DMS153 (cell line): ENCODE measurements around the gene CNKSR1.

Source experiments
- DNase-seq: peaks from one replicate; lab custom pipeline; 2025; lab: John Stamatoyannopoulos, UW

The CNKSR1 gene

DNA sequence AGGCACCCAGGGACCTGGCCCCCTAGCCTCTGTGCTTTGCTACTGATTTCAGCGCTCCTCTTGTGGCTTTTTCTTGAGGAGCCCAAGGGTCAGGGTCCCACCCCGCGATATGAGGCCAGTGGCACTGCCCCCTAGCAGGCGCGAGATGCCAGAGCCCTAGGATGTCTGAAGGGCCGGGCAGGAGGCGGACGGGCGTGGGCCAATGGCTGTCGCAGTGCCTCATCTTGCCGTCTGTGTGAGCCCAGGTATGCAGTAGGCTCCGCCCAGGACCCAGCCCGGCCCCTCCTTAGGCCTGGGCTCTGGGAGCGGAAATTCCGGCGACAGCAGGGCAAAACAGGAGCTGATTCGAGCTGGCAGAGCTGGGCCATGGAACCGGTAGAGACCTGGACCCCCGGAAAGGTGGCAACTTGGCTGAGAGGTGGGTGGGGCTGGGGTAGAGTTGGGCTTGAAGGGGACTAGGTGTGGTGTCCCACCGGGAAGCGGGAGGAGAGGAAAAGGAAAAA is at the start of gene CNKSR1:
CNKSR1 (plus strand) TSS at position 310 of the 503 bp plus-strand sequence; CDS start at position 367, 57 bp downstream.
- peak; percentile 84 for DNase-seq

GRCh38 chr1:26129778-26130177 is 47.5 kb upstream of the CNKSR1 start:
- DNase-seq = no peak

DNA sequence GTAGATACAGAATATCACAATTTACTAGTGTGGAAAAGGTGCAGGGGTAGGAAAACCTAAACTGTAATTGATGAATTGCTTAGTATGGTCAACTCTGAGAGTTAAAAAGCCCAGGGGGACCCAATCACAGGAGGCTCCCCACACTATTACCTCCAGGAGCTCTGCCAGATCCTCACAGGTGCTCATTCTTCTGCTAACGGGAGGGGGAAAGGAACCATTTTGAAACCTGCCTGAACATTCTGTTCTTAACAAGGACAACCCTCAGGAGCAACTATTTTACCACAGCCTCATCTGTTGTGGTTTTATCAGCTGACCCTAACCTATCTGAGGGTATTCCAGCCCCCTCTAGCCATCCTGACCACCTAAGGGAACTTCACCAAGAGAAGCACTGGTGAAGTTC is 46.6 kb upstream of the CNKSR1 start:
- DNase-seq = no peak

GRCh38 chr1:26132128-26132833 is 45.0 kb upstream of the CNKSR1 start:
- no peak for DNase-seq

DNA sequence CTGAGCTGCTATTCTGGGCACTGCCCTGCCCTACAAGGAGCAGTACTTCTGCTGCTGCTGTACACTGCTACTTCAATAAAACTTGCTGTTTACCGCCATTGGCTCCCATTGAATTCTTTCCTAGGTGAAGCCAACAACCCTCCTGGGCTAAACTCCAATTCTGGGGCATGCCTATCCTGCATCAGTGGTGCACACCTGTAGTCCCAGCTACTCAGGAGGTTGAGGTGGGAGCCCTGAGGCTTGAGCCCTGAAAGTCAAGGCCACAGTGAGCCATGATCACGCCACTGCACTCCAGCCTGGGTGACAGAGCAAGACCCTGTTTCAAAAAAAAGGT is 44.5 kb upstream of the CNKSR1 start:
- DNase-seq = no peak

DNA sequence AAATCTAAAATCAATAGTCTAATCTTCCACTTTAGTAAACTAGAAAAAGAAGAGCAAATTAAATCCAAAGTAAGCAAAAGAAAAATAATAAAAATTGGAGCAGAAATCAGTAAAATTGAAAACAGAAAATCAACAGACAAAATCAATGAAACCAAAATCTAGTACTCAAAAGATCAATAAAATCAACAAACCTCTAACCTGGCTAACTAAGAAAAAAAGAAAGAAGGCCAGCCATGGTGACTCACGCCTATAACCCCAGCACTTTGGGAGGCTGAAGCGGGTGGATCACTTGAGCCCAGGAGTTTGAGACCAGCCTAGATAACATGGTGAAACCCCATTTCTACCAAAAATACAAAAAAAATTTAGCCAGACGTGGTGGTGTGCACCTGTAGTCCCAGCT is 42.8 kb upstream of the CNKSR1 start:
- DNase-seq = no peak

DNA sequence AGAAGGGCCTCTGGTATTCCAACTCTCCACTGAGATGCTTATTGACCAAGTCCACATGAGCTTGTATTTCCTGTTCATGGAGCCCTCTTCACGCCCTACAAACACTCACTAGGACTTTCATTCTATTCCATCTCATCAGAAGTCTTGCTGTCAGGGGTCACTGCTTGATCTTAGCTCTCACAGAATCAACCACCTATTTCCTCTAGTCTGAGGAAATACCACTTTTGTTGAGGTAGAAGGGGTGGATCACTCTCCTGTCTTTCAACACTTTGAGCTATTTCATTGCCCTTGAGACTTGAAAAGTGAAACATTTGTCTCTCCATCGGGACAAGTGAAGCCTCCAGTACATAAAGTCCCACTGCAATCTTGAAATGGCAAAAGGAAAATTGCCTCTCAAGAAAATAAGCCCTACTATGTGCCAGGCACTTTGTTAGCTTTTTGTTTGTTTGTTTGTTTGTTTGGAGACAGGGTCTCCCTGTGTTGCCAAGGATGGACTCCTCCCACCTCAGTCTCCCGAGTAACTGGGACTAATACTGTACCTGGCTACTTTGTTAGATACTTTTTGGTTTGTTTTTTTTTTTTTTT is 38.2 kb upstream of the CNKSR1 start:
- peak; percentile 18 for DNase-seq

DNA sequence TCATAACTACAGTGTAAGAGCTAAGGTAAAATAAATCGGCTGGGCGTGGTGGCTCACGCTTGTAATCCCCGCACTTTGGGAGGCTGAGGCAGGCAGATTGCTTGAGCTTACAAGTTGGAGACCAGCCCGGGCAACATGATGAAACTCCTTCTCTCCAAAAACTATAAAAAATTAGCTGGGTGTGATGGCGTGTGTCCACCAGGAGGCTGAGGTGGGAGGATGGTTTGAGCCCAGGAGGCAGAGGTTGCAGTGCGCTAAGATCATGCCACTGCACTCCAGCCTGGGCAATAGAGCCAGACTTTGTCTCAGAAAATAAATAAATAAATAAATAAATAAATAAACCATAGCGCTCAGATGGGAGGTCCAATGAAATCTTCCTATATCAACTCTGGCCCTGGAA is 35.1 kb upstream of the CNKSR1 start:
- DNase-seq = no peak

GRCh38 chr1:26145041-26145959 is 32.0 kb upstream of the CNKSR1 start:
- peak; percentile 90 for DNase-seq

- DNase-seq = no peak
Observed at GRCh38 chr1:26145960-26146294, 31.4 kb upstream of the CNKSR1 start.

- DNase-seq = no peak
Observed at GRCh38 chr1:26148887-26149286, 28.4 kb upstream of the CNKSR1 start.

DNA sequence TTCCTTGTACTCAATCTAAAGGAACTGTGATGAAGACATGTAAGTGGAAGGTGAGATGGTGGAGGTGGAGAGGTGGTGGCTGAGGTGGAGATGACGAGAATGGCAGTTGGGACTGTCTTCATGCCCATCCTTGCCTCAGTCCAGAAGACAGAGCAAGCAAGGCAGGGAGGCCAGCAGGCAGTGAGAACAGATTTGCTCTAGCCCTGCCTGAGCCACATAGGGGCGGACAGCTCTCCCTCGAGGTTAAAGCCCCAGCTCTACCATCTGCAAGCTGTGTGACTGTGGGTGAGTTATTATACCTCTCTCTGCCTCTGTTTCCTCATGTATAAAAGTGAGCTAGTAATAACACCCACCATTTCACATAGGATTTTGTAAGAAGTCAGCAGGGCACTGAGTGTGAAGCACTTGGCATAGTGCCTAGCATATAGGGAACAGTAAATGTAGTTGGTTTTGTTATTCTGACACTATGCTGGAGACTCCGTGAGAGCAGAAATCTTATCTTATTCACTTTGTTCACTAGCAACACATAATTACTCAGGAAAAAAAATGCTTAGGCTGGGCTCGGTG is 23.2 kb upstream of the CNKSR1 start:
- no peak for DNase-seq

DNA sequence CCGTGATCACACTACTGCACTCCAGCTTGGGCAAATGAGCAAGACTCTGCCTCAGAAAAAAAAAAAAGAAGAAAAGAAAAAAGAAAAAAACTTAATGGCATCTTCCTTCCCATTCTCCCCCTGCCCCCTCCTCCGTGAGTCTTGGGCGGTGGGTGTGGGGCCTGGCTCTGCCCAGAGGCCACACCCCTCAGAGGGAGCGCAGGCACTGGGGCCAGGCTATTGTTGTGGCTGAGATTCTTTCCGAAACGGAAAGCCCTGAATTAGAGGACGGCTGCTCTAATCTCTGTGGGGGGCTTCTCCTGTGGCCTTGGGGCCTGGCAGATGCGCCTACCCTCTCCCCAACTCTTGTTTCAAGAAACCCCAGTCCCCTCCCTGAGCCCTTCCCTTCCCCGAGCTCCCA is 22.5 kb upstream of the CNKSR1 start:
- no peak for DNase-seq

DNA sequence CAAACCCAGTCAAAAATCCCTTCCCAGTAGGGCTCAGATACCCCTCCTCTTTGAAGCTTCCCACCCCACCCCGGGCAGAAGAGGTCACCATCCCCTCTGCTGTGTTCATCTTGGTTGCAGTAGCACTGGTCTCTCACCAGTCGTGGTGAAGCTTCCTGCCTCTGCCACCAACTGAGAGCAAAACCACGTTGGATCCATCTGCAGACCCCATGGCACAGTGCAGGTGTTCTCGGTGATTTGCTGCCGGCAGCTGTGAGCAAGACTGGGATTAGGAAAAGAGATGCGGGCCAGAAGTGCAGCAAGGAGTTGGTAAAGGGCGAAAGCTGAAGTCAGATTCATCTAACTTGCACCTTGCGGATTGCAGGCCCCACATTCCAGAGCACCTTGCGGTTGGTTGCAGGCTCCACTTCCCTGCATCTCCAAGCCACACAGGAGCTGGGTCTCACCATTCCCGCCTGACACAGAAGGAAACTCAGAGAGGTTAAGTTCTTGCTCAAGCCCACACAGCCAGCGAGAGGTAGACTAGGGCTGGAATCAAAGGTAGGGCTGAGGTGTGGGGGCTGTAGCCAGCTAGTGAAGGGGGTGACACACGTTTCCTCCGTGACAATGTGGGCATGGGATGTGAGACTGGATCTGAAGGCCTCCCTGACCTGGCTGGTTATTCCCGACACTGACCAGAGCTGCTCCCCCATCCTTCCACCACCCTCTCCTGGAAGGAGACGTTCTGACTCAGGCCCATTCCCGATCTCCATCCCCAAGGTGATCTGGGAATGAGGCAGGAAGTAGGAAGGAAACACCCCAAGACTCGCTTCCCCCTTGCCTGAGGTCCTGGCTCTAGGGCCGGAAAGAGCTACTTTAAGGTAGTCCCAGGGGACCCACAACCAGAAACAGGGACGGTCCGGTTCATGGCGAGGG is 21.7 kb upstream of the CNKSR1 start:
- DNase-seq = no peak

- no peak for DNase-seq
Observed at GRCh38 chr1:26156285-26157038, 20.8 kb upstream of the CNKSR1 start.

DNA sequence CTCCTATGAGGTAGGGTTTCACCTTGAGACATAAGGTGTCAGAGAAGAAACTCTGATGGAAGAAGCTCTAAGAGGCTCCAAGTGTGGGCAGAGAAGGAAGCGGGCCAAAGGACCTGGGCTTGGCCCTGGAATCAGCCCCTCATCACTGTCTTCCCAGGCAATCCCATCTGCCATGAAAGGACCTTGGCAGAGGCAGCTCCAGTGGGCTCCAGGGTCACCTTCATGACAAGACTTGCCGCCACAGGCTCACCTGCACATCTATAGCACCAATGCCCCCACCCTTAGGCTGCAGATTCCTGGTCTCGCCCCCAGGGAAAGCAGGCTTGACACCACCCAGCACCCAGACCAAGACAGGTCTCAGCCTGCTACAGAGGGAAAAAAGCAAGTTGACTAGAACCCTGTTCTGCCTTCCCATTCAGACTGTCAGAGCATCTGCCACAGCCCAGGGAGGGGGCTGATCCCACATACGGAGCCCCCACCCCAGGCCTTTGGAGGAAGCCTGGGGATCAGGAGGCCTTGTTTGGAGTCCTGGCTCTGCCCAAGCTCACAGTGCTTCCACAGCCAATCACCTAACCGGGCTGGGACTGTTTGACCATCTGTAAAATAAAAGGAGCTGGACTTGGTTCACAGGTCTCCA is 18.9 kb upstream of the CNKSR1 start:
- no peak for DNase-seq

GRCh38 chr1:26158908-26159742 is 18.2 kb upstream of the CNKSR1 start, which contains the start of gene FAM110D:
TSS of gene FAM110D (plus strand) at chr1:26159079. CDS start at chr1:26161292, 2,213 bp downstream.
- no peak for DNase-seq

DNA sequence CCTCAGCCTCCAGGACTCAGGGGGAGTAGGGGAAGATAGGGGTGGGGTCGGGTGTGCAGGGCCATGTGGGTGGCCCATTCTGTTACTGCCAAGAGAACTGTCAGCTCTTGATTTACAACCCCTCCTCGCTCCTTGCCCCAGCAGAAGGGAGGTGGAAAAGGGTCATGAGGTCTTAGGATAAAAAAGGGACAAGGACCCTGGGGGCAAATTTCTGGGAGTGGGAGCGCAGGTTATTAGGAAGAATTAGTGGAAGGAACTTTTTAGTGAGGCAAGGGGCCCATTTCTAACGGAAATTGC is 17.6 kb upstream of the CNKSR1 start:
- DNase-seq = no peak
